22Rv1 (cell line): Measurements from ENCODE around the gene VPS41.

Experiments
- ZFX ChIP-seq: fragments of 450-650 bp; IDR thresholded peaks from 2 replicates; pipeline ENCODE4 v1.6.1; 2017; ENCODE audit warnings: antibody characterized with exemption, borderline replicate concordance
- TF ChIP-seq, protein P1 (sequence below): fragments of 450-650 bp; IDR thresholded peaks from 2 replicates; pipeline ENCODE4 v1.5.1; 2017; ENCODE audit warnings: mild to moderate bottlenecking

DNA sequence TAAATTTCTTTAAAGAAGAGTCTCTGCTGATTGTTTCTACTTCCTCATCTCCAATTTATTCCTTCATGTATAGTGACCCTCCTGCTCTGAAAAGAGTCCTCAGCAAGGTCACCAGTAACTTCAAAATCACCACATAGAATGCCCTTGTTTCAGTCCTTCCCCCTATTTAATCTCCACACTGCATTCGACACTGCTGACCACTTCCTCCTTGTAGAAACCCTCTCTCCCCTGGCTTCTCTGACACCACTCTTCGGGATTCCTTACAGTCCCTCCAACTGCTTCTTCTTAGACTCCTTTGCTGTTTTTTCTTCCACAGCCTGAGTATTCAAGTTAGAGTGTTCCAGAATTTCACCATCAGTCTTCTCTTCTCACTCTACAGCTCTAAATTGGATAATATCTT is 89.5 kb downstream of the VPS41 start:
- TF ChIP-seq, protein P1, sequence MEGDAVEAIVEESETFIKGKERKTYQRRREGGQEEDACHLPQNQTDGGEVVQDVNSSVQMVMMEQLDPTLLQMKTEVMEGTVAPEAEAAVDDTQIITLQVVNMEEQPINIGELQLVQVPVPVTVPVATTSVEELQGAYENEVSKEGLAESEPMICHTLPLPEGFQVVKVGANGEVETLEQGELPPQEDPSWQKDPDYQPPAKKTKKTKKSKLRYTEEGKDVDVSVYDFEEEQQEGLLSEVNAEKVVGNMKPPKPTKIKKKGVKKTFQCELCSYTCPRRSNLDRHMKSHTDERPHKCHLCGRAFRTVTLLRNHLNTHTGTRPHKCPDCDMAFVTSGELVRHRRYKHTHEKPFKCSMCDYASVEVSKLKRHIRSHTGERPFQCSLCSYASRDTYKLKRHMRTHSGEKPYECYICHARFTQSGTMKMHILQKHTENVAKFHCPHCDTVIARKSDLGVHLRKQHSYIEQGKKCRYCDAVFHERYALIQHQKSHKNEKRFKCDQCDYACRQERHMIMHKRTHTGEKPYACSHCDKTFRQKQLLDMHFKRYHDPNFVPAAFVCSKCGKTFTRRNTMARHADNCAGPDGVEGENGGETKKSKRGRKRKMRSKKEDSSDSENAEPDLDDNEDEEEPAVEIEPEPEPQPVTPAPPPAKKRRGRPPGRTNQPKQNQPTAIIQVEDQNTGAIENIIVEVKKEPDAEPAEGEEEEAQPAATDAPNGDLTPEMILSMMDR, result no peak
- no peak for TF ChIP-seq ZFX
